Calu3 (cell line): ENCODE data around the gene ADPRHL1. TPM values are rescaled to one million over a fixed set of nuclear protein-coding genes. Genes with fewer than 3 reads are reported as not detected.

Experiments used
- BruUV-seq: library from RNA; stranded (reverse); fragments of 400-500 nt; replicated peaks from 2 replicates; lab custom pipeline; 2021; lab: Mats Ljungman, UMichigan
- CTCF ChIA-PET: fragments of 300-600 bp; sonication (Branson Sonifier 250); formaldehyde crosslinking; loops from one replicate; lab custom pipeline; 2022; ENCODE audit warnings: antibody characterized with exemption; lab: Charles Lee
- DNase-seq: peaks from one replicate; pipeline ENCODE4 v3.0.0; 2022
- H3K27ac Mint-ChIP-seq: one replicate; pipeline ENCODE4 v1.8.0; 2022; ENCODE audit warnings: mixed read lengths; ENCODE audit not compliant: unreplicated experiment
- H3K27me3 Mint-ChIP-seq: one replicate; pipeline ENCODE4 v1.8.0; 2022; ENCODE audit warnings: mixed read lengths; ENCODE audit not compliant: unreplicated experiment
- H3K36me3 Mint-ChIP-seq: one replicate; pipeline ENCODE4 v1.8.0; 2022; ENCODE audit warnings: mild to moderate bottlenecking, moderate library complexity, mixed read lengths; ENCODE audit not compliant: insufficient read depth, unreplicated experiment
- H3K4me1 Mint-ChIP-seq: one replicate; pipeline ENCODE4 v1.8.0; 2022; ENCODE audit warnings: mild to moderate bottlenecking, low read depth, mixed read lengths; ENCODE audit not compliant: unreplicated experiment
- H3K4me3 Mint-ChIP-seq: one replicate; pipeline ENCODE4 v1.8.0; 2022; ENCODE audit warnings: mild to moderate bottlenecking, low read depth, moderate library complexity, mixed read lengths; ENCODE audit not compliant: unreplicated experiment
- H3K9me3 Mint-ChIP-seq: one replicate; pipeline ENCODE4 v1.8.0; 2022; ENCODE audit warnings: low read depth, mixed read lengths; ENCODE audit not compliant: unreplicated experiment
- intact Hi-C: fragments of 100-400 bp; cut with micrococcal nuclease; formaldehyde crosslinking; loops from one replicate; pipeline ENCODE4 v1.10.0; 2022; ENCODE audit not compliant: unreplicated experiment
- total RNA-seq: library from RNA; stranded (reverse); gene quantifications from 2 replicates; pipeline ENCODE4 v1.2.3, GENCODE V29; 2022
- TF ChIP-seq, protein P1 (sequence below): fragments of 200-600 bp; IDR thresholded peaks from one replicate; pipeline ENCODE4 v1.8.0; 2022; ENCODE audit warnings: antibody characterized with exemption; ENCODE audit not compliant: unreplicated experiment

The ADPRHL1 gene
- total RNA-seq, 1 experiment from 2014 or later = 2.0 TPM

DNA sequence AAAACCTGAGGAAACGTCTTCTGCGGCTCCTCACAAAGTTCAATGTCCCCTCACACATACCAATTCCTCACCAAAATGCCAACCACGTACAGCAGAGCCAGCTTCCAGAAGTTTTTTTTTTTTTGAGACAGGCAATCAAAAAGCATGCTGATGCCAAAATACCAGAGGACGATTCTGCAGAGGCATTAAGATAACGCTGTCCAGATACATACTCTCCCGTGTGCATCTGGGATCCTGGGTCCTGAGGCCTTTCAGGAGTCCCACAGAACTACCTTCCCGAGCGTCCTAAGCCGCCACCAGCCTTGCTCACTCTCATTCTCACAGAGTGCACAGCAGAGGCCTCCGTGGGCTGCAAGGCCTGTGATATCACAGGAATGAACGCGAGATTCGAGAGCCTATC, 32.3 kb upstream of the ADPRHL1 start:
- TF ChIP-seq, protein P1, sequence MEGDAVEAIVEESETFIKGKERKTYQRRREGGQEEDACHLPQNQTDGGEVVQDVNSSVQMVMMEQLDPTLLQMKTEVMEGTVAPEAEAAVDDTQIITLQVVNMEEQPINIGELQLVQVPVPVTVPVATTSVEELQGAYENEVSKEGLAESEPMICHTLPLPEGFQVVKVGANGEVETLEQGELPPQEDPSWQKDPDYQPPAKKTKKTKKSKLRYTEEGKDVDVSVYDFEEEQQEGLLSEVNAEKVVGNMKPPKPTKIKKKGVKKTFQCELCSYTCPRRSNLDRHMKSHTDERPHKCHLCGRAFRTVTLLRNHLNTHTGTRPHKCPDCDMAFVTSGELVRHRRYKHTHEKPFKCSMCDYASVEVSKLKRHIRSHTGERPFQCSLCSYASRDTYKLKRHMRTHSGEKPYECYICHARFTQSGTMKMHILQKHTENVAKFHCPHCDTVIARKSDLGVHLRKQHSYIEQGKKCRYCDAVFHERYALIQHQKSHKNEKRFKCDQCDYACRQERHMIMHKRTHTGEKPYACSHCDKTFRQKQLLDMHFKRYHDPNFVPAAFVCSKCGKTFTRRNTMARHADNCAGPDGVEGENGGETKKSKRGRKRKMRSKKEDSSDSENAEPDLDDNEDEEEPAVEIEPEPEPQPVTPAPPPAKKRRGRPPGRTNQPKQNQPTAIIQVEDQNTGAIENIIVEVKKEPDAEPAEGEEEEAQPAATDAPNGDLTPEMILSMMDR = no peak
- intact Hi-C loops = no loop called here
- peaks cover 9% of the 10 kb centered on the region for H3K4me1 Mint-ChIP-seq
- peaks cover 11% of the 10 kb centered on the region for H3K36me3 Mint-ChIP-seq
- no peak overlapping the region for H3K4me3 Mint-ChIP-seq
- CTCF ChIA-PET = no interaction called here
- DNase-seq = no peak
- no peaks in the 10 kb centered on the region for H3K27me3 Mint-ChIP-seq
- H3K27ac Mint-ChIP-seq = no peak overlapping the region
- H3K9me3 Mint-ChIP-seq = no peaks in the 10 kb centered on the region
- BruUV-seq = no TSS peak

DNA sequence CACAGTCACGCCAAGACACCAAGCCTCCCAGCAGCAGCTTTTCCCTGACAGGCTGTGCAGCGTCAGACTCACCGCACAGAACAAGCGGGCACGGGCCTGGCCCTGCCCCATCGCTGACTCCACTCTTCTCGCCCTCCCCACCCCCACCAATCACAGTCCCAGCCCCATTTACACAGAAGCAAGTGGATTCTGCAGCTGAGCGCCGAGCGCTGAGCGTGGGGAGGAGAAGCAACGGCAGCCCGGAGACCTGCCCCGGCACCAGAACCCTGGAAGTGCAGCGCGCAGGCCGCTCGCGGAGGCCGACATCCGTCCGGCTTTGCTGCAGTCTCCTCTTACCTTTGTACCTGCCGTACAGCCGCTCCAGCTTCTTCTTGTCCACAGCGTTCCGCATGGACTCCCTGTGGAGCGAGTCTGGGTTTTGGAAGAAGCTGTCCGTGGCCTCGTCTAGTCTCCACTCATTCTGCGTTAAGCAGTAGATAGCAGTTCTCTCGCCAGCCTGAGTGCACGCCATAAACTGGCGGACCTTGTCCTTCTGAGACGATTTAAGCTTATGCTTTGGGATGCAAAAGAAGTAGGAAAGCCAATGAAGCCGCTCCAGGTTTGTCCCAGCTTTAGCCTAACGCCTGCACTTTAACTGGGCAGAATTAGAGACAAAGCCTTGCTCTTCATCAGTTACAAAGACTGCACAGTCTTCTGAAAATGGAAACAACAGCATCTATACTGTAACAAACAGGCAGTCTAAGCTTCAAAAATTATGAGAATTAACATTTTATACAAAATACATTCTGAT, 30.4 kb upstream of the ADPRHL1 start:
- TF ChIP-seq, protein P1 = no peak
- Mint-ChIP-seq H3K9me3 (no peaks in the 10 kb centered on the region), H3K27ac (no peak overlapping the region), H3K36me3 (no peaks in the 10 kb centered on the region), H3K4me1 (no peaks in the 10 kb centered on the region), H3K4me3 (no peak overlapping the region), H3K27me3 (no peaks in the 10 kb centered on the region)
- BruUV-seq = no TSS peak
- intact Hi-C loops = no loop called here
- DNase-seq = no peak
- CTCF ChIA-PET = no interaction called here

DNA sequence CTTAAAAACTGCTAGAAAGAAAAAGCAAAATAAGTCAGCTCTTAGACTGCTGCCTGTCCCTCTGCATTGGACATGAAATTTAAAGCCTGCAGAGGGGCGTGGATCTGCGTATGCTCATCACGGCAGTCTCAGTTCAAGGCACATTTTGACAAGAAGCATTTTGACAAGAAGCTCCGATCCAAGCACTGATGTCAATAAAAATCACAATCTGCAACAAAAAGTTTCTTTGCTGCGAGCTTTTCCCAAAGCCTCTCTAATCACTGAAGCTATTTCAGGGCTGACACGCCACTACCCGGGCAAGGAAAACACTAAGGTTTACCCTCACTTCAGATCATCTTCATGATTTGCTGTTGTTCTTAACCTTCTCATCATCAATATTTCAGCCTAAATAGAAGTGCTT, 29.8 kb upstream of the ADPRHL1 start:
- no TSS peak for BruUV-seq
- TF ChIP-seq, protein P1 = no peak
- Mint-ChIP-seq H3K27ac (no peak overlapping the region), H3K27me3 (no peaks in the 10 kb centered on the region), H3K4me3 (no peak overlapping the region), H3K4me1 (no peaks in the 10 kb centered on the region), H3K36me3 (no peaks in the 10 kb centered on the region), H3K9me3 (no peaks in the 10 kb centered on the region)
- intact Hi-C loops = no loop called here
- CTCF ChIA-PET = no interaction called here
- no peak for DNase-seq

DNA sequence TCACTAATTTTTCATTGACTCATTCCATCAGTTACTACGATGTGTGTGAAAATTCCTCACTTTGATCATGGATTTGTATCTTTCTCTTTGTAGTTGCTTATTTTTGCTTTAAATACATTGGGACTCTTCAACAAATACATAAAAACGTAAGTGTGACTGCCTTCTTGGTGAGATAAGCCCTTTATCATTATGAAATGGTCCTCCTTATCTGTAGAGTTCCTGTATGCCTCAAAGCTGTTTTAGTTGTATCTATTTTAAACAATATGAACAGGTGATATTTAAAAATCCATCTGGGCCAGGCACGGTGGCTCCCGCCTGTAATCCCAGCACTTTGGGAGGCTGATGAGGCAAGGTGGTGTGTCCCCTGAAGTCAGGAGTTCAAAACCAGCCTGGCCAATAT, 25.9 kb upstream of the ADPRHL1 start:
- H3K27ac Mint-ChIP-seq = no peak overlapping the region
- BruUV-seq = no TSS peak
- TF ChIP-seq, protein P1 = no peak
- CTCF ChIA-PET = no interaction called here
- intact Hi-C loops = no loop called here
- no peaks in the 10 kb centered on the region for H3K27me3 Mint-ChIP-seq
- DNase-seq = no peak
- no peak overlapping the region for H3K4me3 Mint-ChIP-seq
- H3K9me3 Mint-ChIP-seq = no peaks in the 10 kb centered on the region
- H3K36me3 Mint-ChIP-seq = no peaks in the 10 kb centered on the region
- no peaks in the 10 kb centered on the region for H3K4me1 Mint-ChIP-seq
